H9 (cell line): ENCODE data around the gene CDKN2C. TPM values are rescaled to one million over a fixed set of nuclear protein-coding genes. Genes with fewer than 3 reads are reported as not detected.
A peak's percentile ranks its signal among the peaks of the same experiment; 100 is the strongest.

Source experiments
- DNase-seq: peaks from one replicate; pipeline ENCODE4 v3.0.0-alpha.2; 2017
- H2AFZ ChIP-seq: one replicate; pipeline ENCODE4 v1.6.1; 2013; ENCODE audit warnings: mild to moderate bottlenecking, low read length, control low read depth, moderate library complexity
- H2AK5ac ChIP-seq: 2 replicates; pipeline ENCODE4 v1.6.1; 2013; ENCODE audit warnings: low read length, control low read depth, mixed read lengths; ENCODE audit not compliant: insufficient read length
- H2BK120ac ChIP-seq: one replicate; pipeline ENCODE4 v1.6.1; 2013; ENCODE audit warnings: low read depth, mild to moderate bottlenecking, low read length, control low read depth, inconsistent platforms; ENCODE audit not compliant: poor library complexity, severe bottlenecking
- H2BK12ac ChIP-seq: 2 replicates; pipeline ENCODE4 v1.6.1; 2013; ENCODE audit warnings: low read length, control low read depth, mixed read lengths, low read depth; ENCODE audit not compliant: insufficient read length
- H2BK15ac ChIP-seq: 2 replicates; pipeline ENCODE4 v1.6.1; 2013; ENCODE audit warnings: low read depth, low read length, control low read depth
- H2BK20ac ChIP-seq: one replicate; pipeline ENCODE4 v1.6.1; 2013; ENCODE audit warnings: low read depth, mild to moderate bottlenecking, low read length, control low read depth, inconsistent platforms; ENCODE audit not compliant: poor library complexity, severe bottlenecking
- H2BK5ac ChIP-seq: 2 replicates; pipeline ENCODE4 v1.6.1; 2013; ENCODE audit warnings: low read length, control low read depth, mixed read lengths; ENCODE audit not compliant: insufficient read length
- H3K14ac ChIP-seq: 2 replicates; pipeline ENCODE4 v1.6.1; 2013; ENCODE audit warnings: low read length, control low read depth; ENCODE audit not compliant: insufficient read depth
- H3K18ac ChIP-seq: 2 replicates; pipeline ENCODE4 v1.6.1; 2013; ENCODE audit warnings: low read depth, mild to moderate bottlenecking, mixed read lengths, low read length, control low read depth; ENCODE audit not compliant: insufficient read length
- H3K23ac ChIP-seq: 2 replicates; pipeline ENCODE4 v1.6.1; 2013; ENCODE audit warnings: low read length, control low read depth, mixed read lengths, low read depth; ENCODE audit not compliant: insufficient read length
- H3K23me2 ChIP-seq: 2 replicates; pipeline ENCODE4 v1.6.1; 2013; ENCODE audit warnings: low read depth, mild to moderate bottlenecking, mixed read lengths, low read length, control low read depth; ENCODE audit not compliant: insufficient read length, poor library complexity, severe bottlenecking
- H3K27ac ChIP-seq: 2 replicates; pipeline ENCODE4 v1.5.1; 2013; ENCODE audit warnings: low read length, control low read depth, mixed read lengths, low read depth; ENCODE audit not compliant: insufficient read length
- H3K27me3 ChIP-seq: 2 replicates; pipeline ENCODE4 v1.6.1; 2013; ENCODE audit warnings: low read length, control low read depth, inconsistent platforms; ENCODE audit not compliant: insufficient read depth
- H3K4ac ChIP-seq: 2 replicates; pipeline ENCODE4 v1.6.1; 2013; ENCODE audit warnings: low read depth, mild to moderate bottlenecking, control low read depth, inconsistent platforms, low read length, moderate library complexity
- H3K4me1 ChIP-seq: 2 replicates; pipeline ENCODE4 v1.6.1; 2013; ENCODE audit warnings: low read length, control low read depth, inconsistent platforms; ENCODE audit not compliant: insufficient read depth
- H3K4me2 ChIP-seq: 2 replicates; pipeline ENCODE4 v1.6.1; 2013; ENCODE audit warnings: low read length, control low read depth, mixed read lengths; ENCODE audit not compliant: insufficient read length, insufficient read depth
- H3K56ac ChIP-seq: 2 replicates; pipeline ENCODE4 v1.6.1; 2013; ENCODE audit warnings: low read depth, mild to moderate bottlenecking, mixed read lengths, low read length, control low read depth; ENCODE audit not compliant: insufficient read length
- H3K79me1 ChIP-seq: 2 replicates; pipeline ENCODE4 v1.6.1; 2013; ENCODE audit warnings: low read depth, mild to moderate bottlenecking, moderate library complexity, low read length, control low read depth, inconsistent platforms; ENCODE audit not compliant: insufficient read depth, poor library complexity, severe bottlenecking
- H3K79me2 ChIP-seq: 2 replicates; pipeline ENCODE4 v1.6.1; 2013; ENCODE audit warnings: low read length, control low read depth, inconsistent platforms; ENCODE audit not compliant: insufficient read depth
- H3K9ac ChIP-seq: 2 replicates; pipeline ENCODE4 v1.6.1; 2013; ENCODE audit warnings: low read length, control low read depth, mixed read lengths; ENCODE audit not compliant: insufficient read length; ENCODE audit errors: extremely low read depth
- H3K9me3 ChIP-seq: one replicate; pipeline ENCODE4 v1.6.1; 2013; ENCODE audit warnings: low read depth, low read length, inconsistent platforms; ENCODE audit not compliant: control insufficient read depth
- H3T11ph ChIP-seq: one replicate; pipeline ENCODE4 v1.6.1; 2013; ENCODE audit warnings: mild to moderate bottlenecking, low read length, control low read depth, inconsistent platforms
- H4K20me1 ChIP-seq: one replicate; pipeline ENCODE4 v1.6.1; 2013; ENCODE audit not compliant: control insufficient read depth, insufficient read length, insufficient read depth
- H4K5ac ChIP-seq: 2 replicates; pipeline ENCODE4 v1.6.1; 2013; ENCODE audit warnings: low read depth, mild to moderate bottlenecking, mixed read lengths, low read length, control low read depth; ENCODE audit not compliant: insufficient read length
- H4K8ac ChIP-seq: replicated peaks from 2 replicates; pipeline ENCODE4 v1.6.1; 2013; ENCODE audit warnings: low read length, control low read depth, mixed read lengths, low read depth; ENCODE audit not compliant: insufficient read length
- H4K91ac ChIP-seq: 2 replicates; pipeline ENCODE4 v1.6.1; 2013; ENCODE audit warnings: low read depth, mild to moderate bottlenecking, moderate library complexity, mixed read lengths, low read length, control low read depth; ENCODE audit not compliant: insufficient read length
- H3K27ac Mint-ChIP-seq, 3 experiments: 2 replicates in 2 of 3; 3 replicates in 1 of 3; pipeline ENCODE4 v1.8.0; 2020 to 2021; ENCODE audit warnings: mixed read lengths in 3 of 3, mild to moderate bottlenecking in 1 of 3, moderate library complexity in 1 of 3
- H3K27me3 Mint-ChIP-seq: 2 replicates; pipeline ENCODE4 v1.8.0; 2021; ENCODE audit warnings: low read depth, mild to moderate bottlenecking, moderate library complexity, mixed read lengths
- H3K36me3 Mint-ChIP-seq, 3 experiments: 2 replicates in 2 of 3; 3 replicates in 1 of 3; pipeline ENCODE4 v1.8.0; 2020 to 2021; ENCODE audit warnings: low read depth in 3 of 3, mixed read lengths in 3 of 3; ENCODE audit not compliant: insufficient read depth in 1 of 3
- H3K4me1 Mint-ChIP-seq, 2 experiments: 2 replicates each; pipeline ENCODE4 v1.8.0; 2020; ENCODE audit warnings: mixed read lengths in 2 of 2
- H3K4me3 Mint-ChIP-seq, 2 experiments: 2 replicates in 1 of 2; 3 replicates in 1 of 2; pipeline ENCODE4 v1.8.0; 2020 to 2021; ENCODE audit warnings: mild to moderate bottlenecking in 2 of 2, mixed read lengths in 2 of 2, moderate library complexity in 1 of 2
- H3K9me3 Mint-ChIP-seq, 2 experiments: 2 replicates in 1 of 2; 3 replicates in 1 of 2; pipeline ENCODE4 v1.8.0; 2020; ENCODE audit warnings: mild to moderate bottlenecking in 2 of 2, mixed read lengths in 2 of 2, moderate library complexity in 1 of 2
- CTCF ChIP-seq: fragments of 200-600 bp; sonication (generic); conservative IDR thresholded peaks from 3 replicates; pipeline ENCODE4 v1.8.0; 2021; ENCODE audit warnings: antibody characterized with exemption, mild to moderate bottlenecking
- WGBS: extraction: QIAGEN DNeasy Blood & Tissue Kit; methylation state at CpG from one replicate; pipeline ENCODE4 v1.1.7; 2013; ENCODE audit warnings: missing lambda C conversion rate, low lambda C conversion rate, mixed read lengths; ENCODE audit not compliant: insufficient read length; ENCODE audit errors: extremely low coverage; 5-methylcytosine and 5-hydroxymethylcytosine counted together
- total RNA-seq: library from RNA; stranded (reverse); gene quantifications from 2 replicates; pipeline ENCODE4 v1.2.1, GENCODE V29; 2021

CDKN2C gene
- total RNA-seq, 1 experiment from 2014 or later, result not detected

GRCh38 chr1:50959913-50960844 is 9.9 kb upstream of the CDKN2C start, which contains the start of gene FAF1:
TSS of gene FAF1 (minus strand) at chr1:50960267. CDS start at chr1:50959811, 456 bp downstream.
- no CpG with 5 or more reads among the region's 80 CpGs for WGBS
- Histone ChIP-seq H4K8ac (no peak within 1 kb of the TSS), H3K79me1 (peaks cover 6% of the 10 kb centered on the region), H2AK5ac (no peak within 1 kb of the TSS), H2BK12ac (no peak within 1 kb of the TSS), H3T11ph (no peak within 1 kb of the TSS), H4K91ac (no peak within 1 kb of the TSS), H3K23ac (no peak within 1 kb of the TSS), H4K20me1 (no peaks in the 10 kb centered on the region), H3K56ac (no peak within 1 kb of the TSS), H3K4me1 (no peaks in the 10 kb centered on the region; the same call in 1 of the 2 replicates), H2BK15ac (no peak within 1 kb of the TSS), H3K9me3 (no peaks in the 10 kb centered on the region), H3K18ac (peak within 1 kb of the TSS; percentile 5), H3K4ac (no peak within 1 kb of the TSS), H2BK20ac (no peak within 1 kb of the TSS), H3K27ac (no peak within 1 kb of the TSS), H3K4me2 (peak within 1 kb of the TSS; percentile 99), H3K79me2 (peaks cover 9% of the 10 kb centered on the region; the same call in 1 of the 2 replicates), H2BK120ac (no peak within 1 kb of the TSS), H3K9ac (peak within 1 kb of the TSS; percentile 81), H2BK5ac (no peak within 1 kb of the TSS), H3K14ac (peak within 1 kb of the TSS; percentile 83; the same call in 1 of the 2 replicates), H4K5ac (no peak within 1 kb of the TSS), H2AFZ (peak within 1 kb of the TSS; percentile 92), H3K27me3 (no peaks in the 10 kb centered on the region), H3K23me2 (peaks cover 11% of the 10 kb centered on the region)
- Mint-ChIP-seq H3K9me3 (no peaks in the 10 kb centered on the region; a peak in 1 of 5 replicates), H3K27me3 (peaks cover 18% of the 10 kb centered on the region), H3K36me3 (no peaks in the 10 kb centered on the region), H3K27ac (peak within 1 kb of the TSS; percentile 70 to 91 (median 75); a peak in 6 of 7 replicates), H3K4me3 (peak within 1 kb of the TSS; percentile 87 to 91), H3K4me1 (peaks cover 12 to 14% of the 10 kb centered on the region in 2 experiments; a peak in 3 of 4 replicates)
- peak; percentile 60 for TF ChIP-seq CTCF
- DNase-seq, result peak; percentile 98
